HepG2 (cell line): ENCODE results near the gene OXLD1.

Experiments
- EHMT2 ChIP-seq: fragments of 200-600 bp; sonication (generic); IDR thresholded peaks from 2 replicates; pipeline ENCODE4 v1.7.0; 2017; ENCODE audit warnings: antibody characterized with exemption, low read depth, low read length, borderline replicate concordance
- EZH2 ChIP-seq: conservative IDR thresholded peaks from 2 replicates; pipeline ENCODE4 v1.6.1; 2012; ENCODE audit warnings: mild to moderate bottlenecking, low read depth, low read length, moderate library complexity
- NFE2L1 ChIP-seq: sonication (generic); formaldehyde crosslinking; IDR thresholded peaks from 2 replicates; pipeline ENCODE4 v1.4.0; 2020; ENCODE audit warnings: missing genetic modification reagents, mild to moderate bottlenecking, borderline replicate concordance
- POLR2A ChIP-seq, 2 experiments: IDR thresholded peaks; 2 replicates each; pipeline ENCODE4 v1.6.1; 2011; ENCODE audit warnings: low read depth in 2 of 2, low read length in 2 of 2, mild to moderate bottlenecking in 1 of 2, moderate library complexity in 1 of 2; ENCODE audit not compliant: insufficient read depth in 1 of 2
- RAD21 ChIP-seq: fragments of 450-650 bp; formaldehyde crosslinking; IDR thresholded peaks from 2 replicates; pipeline ENCODE4 v1.5.0; 2020; ENCODE audit warnings: mild to moderate bottlenecking
- ZFP41 ChIP-seq: sonication (generic); formaldehyde crosslinking; IDR thresholded peaks from 2 replicates; pipeline ENCODE4 v1.4.0; 2020; ENCODE audit warnings: mild to moderate bottlenecking, missing genetic modification reagents, borderline replicate concordance
- ZNF136 ChIP-seq: sonication (generic); formaldehyde crosslinking; IDR thresholded peaks from 2 replicates; pipeline ENCODE4 v1.8.1; 2022; ENCODE audit warnings: low read depth, mild to moderate bottlenecking, moderate library complexity, missing genetic modification reagents
- ZNF224 ChIP-seq: sonication (generic); formaldehyde crosslinking; IDR thresholded peaks from 2 replicates; pipeline ENCODE4 v1.5.0; 2020; ENCODE audit warnings: mild to moderate bottlenecking, missing genetic modification reagents
- ZNF775 ChIP-seq: sonication (generic); formaldehyde crosslinking; IDR thresholded peaks from 2 replicates; pipeline ENCODE4 v1.4.0; 2020; ENCODE audit warnings: missing genetic modification reagents, mild to moderate bottlenecking, moderate library complexity, borderline replicate concordance
- TF ChIP-seq, protein P1 (sequence below): sonication (generic); formaldehyde crosslinking; IDR thresholded peaks from 2 replicates; pipeline ENCODE4 v1.4.0; 2020; ENCODE audit warnings: missing genetic modification reagents
- TF ChIP-seq, protein P2 (sequence below): sonication (generic); formaldehyde crosslinking; IDR thresholded peaks from 2 replicates; pipeline ENCODE4 v1.5.0; 2020; ENCODE audit warnings: mild to moderate bottlenecking, missing genetic modification reagents, moderate library complexity

DNA sequence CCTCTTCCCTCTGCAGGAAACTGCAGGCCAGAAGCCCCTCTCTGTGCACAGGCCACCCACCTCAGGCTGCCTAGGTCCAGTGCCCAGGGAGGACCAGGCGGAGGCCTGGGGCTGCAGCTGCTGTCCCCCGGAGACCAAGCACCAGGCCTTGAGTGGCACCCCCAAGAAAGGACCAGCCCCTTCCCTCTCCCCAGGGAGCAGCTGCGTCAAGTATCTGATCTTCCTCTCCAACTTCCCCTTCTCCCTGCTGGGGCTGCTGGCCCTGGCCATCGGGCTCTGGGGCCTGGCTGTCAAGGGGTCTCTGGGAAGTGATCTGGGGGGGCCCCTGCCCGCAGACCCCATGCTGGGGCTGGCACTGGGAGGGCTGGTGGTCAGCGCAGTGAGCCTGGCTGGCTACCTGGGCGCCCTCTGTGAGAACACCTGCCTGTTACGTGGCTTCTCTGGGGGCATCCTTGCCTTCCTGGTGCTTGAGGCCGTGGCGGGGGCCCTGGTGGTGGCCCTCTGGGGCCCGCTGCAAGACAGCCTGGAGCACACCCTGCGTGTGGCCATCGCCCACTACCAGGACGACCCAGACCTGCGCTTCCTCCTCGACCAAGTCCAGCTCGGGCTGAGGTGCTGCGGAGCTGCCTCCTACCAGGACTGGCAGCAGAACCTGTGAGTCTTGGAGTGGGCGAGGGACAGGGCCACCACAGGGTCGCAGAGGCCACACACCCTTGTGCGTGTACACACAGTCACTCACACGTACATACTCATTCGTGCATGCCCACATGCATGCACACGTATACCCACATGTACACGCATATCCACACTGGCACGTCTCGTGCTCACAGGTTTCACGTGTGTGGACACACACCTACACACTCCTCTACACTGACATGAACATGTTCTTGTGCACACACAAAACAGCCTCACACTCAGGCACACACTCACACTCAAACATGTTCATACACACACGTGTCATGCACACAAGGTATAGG, 21.1 kb downstream of the OXLD1 start:
- TF ChIP-seq EHMT2 (no peak), POLR2A (IDR thresholded peaks at IDR 0.05; ENCODE audit: insufficient read depth in 1 of 2, low read depth in 2 of 2, low read length in 2 of 2) (no peak), ZNF136 (CRISPR knock-in tag) (no peak), ZNF224 (no peak), NFE2L1 (no peak), ZNF775 (CRISPR knock-in tag) (no peak), ZFP41 (CRISPR knock-in tag) (no peak), RAD21 (CRISPR knock-in tag) (no peak), EZH2 (no peak)
- TF ChIP-seq, protein P1, sequence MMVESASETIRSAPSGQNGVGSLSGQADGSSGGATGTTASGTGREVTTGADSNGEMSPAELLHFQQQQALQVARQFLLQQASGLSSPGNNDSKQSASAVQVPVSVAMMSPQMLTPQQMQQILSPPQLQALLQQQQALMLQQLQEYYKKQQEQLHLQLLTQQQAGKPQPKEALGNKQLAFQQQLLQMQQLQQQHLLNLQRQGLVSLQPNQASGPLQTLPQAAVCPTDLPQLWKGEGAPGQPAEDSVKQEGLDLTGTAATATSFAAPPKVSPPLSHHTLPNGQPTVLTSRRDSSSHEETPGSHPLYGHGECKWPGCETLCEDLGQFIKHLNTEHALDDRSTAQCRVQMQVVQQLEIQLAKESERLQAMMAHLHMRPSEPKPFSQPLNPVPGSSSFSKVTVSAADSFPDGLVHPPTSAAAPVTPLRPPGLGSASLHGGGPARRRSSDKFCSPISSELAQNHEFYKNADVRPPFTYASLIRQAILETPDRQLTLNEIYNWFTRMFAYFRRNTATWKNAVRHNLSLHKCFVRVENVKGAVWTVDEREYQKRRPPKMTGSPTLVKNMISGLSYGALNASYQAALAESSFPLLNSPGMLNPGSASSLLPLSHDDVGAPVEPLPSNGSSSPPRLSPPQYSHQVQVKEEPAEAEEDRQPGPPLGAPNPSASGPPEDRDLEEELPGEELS (CRISPR knock-in tag) = no peak
- TF ChIP-seq, protein P2, sequence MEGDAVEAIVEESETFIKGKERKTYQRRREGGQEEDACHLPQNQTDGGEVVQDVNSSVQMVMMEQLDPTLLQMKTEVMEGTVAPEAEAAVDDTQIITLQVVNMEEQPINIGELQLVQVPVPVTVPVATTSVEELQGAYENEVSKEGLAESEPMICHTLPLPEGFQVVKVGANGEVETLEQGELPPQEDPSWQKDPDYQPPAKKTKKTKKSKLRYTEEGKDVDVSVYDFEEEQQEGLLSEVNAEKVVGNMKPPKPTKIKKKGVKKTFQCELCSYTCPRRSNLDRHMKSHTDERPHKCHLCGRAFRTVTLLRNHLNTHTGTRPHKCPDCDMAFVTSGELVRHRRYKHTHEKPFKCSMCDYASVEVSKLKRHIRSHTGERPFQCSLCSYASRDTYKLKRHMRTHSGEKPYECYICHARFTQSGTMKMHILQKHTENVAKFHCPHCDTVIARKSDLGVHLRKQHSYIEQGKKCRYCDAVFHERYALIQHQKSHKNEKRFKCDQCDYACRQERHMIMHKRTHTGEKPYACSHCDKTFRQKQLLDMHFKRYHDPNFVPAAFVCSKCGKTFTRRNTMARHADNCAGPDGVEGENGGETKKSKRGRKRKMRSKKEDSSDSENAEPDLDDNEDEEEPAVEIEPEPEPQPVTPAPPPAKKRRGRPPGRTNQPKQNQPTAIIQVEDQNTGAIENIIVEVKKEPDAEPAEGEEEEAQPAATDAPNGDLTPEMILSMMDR (CRISPR knock-in tag) = no peak
